Fibroblast of pulmonary artery (primary cell): ENCODE data around the gene ESM1.
"Not testable (repeated sequence)": the region's sequence is repeated elsewhere in the genome, so short reads cannot be mapped to it uniquely, and the experiment has no call there.

Experiments
- DNase-seq: peaks from one replicate; pipeline ENCODE4 v3.0.0-alpha.2; 2010; ENCODE audit warnings: low read depth
- H3K4me3 ChIP-seq: replicated peaks from 2 replicates; pipeline ENCODE4 v1.5.1; 2011; ENCODE audit warnings: low read depth, mild to moderate bottlenecking, control low read depth, low read length, moderate library complexity
- TF ChIP-seq, protein P1 (sequence below): IDR thresholded peaks from 2 replicates; pipeline ENCODE4 v1.5.1; 2011; ENCODE audit warnings: mild to moderate bottlenecking, control low read depth, low read length, inconsistent platforms; ENCODE audit errors: missing control alignments

Gene ESM1

DNA sequence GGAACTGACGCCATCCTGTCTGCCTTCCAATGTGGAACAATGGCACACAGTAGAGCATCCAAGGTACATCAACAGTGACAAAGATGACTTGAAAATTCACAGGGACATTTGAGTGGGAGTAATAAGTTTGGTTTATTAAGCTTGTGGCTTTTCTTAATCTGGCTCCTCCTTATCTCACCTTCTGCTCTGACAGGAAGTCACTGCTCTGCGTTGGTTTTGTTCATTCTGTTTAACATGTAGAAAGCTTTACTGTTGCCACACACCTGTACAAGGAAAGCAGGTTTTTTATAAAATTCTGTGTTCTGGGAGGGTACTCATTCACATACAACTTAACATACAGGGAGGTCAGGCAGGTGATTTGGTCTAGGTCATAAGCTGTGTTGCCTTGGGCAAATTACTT lies 37.1 kb upstream of the ESM1 start:
- H3K4me3 ChIP-seq = no peak overlapping the region
- no peak for DNase-seq
- TF ChIP-seq, protein P1, sequence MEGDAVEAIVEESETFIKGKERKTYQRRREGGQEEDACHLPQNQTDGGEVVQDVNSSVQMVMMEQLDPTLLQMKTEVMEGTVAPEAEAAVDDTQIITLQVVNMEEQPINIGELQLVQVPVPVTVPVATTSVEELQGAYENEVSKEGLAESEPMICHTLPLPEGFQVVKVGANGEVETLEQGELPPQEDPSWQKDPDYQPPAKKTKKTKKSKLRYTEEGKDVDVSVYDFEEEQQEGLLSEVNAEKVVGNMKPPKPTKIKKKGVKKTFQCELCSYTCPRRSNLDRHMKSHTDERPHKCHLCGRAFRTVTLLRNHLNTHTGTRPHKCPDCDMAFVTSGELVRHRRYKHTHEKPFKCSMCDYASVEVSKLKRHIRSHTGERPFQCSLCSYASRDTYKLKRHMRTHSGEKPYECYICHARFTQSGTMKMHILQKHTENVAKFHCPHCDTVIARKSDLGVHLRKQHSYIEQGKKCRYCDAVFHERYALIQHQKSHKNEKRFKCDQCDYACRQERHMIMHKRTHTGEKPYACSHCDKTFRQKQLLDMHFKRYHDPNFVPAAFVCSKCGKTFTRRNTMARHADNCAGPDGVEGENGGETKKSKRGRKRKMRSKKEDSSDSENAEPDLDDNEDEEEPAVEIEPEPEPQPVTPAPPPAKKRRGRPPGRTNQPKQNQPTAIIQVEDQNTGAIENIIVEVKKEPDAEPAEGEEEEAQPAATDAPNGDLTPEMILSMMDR = no peak

DNA sequence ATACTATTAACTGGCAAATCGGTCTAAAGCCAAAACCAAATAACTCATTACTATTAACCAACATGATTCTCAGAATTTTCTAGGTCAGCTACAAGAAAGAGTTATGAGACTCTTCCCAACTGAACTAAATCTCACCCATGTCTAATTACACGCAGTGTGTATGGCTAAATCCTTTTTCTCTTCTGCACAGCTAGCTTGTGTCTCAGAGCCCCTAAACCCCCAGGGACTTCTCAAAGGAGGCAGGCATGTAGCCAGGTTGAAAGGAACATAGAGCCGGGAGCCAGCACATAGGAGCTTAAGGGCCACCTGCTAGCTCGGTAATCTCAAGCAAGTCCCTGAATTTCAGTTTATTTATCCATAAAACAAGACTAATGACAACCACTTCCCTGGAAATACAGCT lies 36.4 kb upstream of the ESM1 start:
- TF ChIP-seq, protein P1 = no peak
- DNase-seq = no peak
- H3K4me3 ChIP-seq = no peak overlapping the region

DNA sequence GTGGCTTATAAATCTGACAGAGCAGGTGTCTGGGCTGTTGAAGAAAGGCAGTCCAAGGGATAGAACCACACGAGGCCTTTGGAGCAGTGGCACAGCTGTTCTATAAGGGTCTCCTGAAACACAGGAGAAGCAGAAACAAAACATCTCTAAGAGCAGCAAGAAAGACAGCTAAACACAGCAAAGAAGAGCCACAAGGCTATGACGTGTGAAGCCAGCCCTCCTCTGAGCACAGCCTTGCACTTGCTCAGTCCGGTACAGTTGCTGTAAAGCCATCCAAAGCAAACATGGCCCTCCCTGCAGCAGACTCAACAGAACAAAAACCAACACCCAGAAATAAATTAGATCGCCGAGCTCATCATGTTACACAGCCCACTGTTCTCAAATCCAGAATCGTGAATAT lies 36.0 kb upstream of the ESM1 start:
- no peak overlapping the region for H3K4me3 ChIP-seq
- DNase-seq = no peak

DNA sequence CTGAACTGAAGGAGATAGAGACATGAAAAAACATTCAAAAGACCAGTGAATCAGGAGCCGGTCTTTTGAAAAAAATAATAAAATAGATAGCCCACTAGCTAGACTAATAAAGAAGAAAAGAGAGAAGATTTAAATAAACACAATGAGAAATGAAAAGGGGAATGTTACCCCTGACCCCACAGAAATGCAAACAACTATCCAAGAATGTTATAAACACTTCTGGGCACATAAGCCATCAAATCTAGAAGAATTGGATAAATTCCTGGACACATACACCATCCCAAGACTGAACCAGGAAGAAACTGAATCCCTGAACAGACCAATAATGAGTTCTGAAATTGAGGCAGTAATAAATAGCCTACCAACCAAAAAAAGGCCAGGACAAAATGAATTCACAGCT lies 24.8 kb upstream of the ESM1 start:
- not testable (repeated sequence) for H3K4me3 ChIP-seq, DNase-seq

More for the DNA sequence above, 36.0 kb upstream of the ESM1 start:
- TF ChIP-seq, protein P1 = no peak

DNA sequence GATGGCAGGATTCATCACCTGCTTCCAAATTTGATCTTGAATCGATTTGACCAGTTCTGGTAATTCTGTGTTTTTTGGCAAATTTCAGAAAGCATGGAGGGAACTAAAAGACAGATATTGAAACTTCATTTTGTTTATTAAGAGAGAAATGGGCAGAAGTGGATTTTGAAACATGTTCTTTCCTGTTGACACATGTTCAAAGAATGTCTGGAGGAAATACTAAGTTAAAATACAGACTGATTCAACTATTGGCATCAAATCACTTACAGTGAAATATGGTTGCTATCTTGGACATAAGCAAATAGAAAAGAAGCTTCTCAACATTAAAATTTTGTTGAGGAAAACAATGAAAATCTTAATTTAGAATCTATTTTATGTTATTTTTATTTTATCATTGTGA lies 19.3 kb upstream of the ESM1 start:
- no peak overlapping the region for H3K4me3 ChIP-seq
- DNase-seq = peak; percentile 76
- TF ChIP-seq, protein P1 = no peak

DNA sequence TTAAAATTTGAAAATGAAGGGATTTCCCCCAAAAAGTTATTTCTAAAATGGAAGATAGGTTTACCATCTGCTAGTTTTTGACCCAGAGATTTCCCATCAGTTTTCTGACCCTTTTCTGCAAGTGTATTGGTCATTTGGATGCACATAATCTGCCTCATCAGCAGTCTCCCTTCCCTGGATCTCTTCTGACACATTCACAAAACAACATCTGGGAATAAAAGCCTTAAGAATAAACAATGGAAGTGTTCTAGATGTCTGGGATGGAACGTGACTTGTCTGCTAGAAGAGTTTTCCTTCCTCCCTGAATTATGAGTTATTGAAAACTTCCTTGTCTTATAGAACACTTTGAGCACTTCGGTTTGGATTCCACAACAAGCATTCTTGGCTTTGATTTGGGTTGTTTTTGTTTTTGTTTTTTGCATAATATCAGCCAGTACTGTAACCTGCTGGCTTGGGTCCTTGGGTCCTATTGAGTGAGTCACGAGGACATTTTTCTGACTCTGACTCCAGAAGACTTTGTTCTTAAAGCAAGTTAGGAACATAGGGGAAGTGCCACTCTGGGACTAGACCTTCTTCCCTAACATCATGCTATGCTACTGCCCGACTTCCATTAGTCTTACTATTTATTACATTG lies 18.2 kb upstream of the ESM1 start:
- TF ChIP-seq, protein P1 = no peak
- no peak overlapping the region for H3K4me3 ChIP-seq
- DNase-seq = no peak

DNA sequence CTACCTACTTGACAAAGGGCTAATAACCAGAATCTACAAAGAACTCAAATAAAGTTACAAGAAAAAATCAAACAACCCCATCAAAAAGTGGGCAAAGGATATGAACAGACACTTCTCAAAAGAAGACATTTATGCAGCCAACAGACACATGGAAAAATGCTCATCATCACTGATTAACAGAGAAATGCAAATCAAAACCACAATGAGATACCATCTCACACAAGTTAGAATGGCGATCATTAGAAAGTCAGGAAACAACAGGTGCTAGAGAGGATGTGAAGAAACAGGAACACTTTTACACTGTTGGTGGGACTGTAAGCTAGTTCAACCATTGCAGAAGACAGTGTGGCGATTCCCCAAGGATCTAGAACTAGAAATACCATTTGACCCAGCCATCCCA lies 16.8 kb upstream of the ESM1 start:
- H3K4me3 ChIP-seq = not testable (repeated sequence)

DNA sequence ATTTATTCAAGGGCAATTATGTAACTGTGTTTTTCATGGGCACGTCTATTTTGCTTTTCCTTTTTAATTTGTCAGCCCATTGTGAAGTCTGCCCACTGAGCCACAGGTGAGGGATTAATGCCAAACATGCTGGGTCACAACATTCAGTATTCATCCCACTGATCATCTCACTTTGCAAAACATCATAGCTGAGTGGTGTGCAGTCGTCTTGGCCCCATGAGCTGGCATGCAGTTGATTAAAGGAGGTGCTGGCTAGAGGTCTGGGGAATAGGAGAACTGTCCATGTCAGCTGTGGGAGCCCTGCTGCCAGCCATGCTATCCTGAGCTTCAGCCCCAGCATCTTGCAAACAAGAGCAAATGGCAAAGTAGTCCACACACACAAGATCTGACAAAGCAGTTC lies 11.7 kb upstream of the ESM1 start:
- TF ChIP-seq, protein P1 = no peak
- no peak overlapping the region for H3K4me3 ChIP-seq
- no peak for DNase-seq

More for the DNA sequence above, 16.8 kb upstream of the ESM1 start:
- not testable (repeated sequence) for DNase-seq
